IPS DF 4.7 (cell line): ENCODE results near the gene PPFIA2.

Experiments used
- DNase-seq: peaks from one replicate; pipeline ENCODE4 v3.0.0-alpha.2; 2013; ENCODE audit warnings: low spot score; ENCODE audit errors: extremely low read depth

The PPFIA2 gene

GRCh38 chr12:81211306-81211705, 547.8 kb downstream of the PPFIA2 start:
- no peak for DNase-seq

GRCh38 chr12:81209772-81210225, 549.4 kb downstream of the PPFIA2 start:
- DNase-seq: peak; percentile 7

GRCh38 chr12:81209012-81209411, 550.1 kb downstream of the PPFIA2 start:
- no peak for DNase-seq

GRCh38 chr12:81208187-81208911, 550.8 kb downstream of the PPFIA2 start:
- DNase-seq: no peak
